CD14-positive monocyte (primary cell): ENCODE measurements around the gene EIF5AL1. TPM values are rescaled to one million over a fixed set of nuclear protein-coding genes. Genes with fewer than 3 reads are reported as not detected.

Experiments used
- DNase-seq, 3 donors: peaks; one replicate each; pipeline ENCODE4 v3.0.0-alpha.2; 2011 to 2022
- H2AFZ ChIP-seq: 2 replicates; pipeline ENCODE4 v1.6.0; 2012; ENCODE audit warnings: mild to moderate bottlenecking, low read depth, low read length, inconsistent platforms; ENCODE audit not compliant: insufficient read depth, poor library complexity, severe bottlenecking
- H3K27ac ChIP-seq, 2 donors: 1 replicate in 1 of 2; 2 replicates in 1 of 2; pipeline ENCODE4 v1.5.1; 2012 to 2013; ENCODE audit warnings: low read length in 2 of 2, control low read depth in 1 of 2, inconsistent platforms in 1 of 2, low read depth in 1 of 2, mild to moderate bottlenecking in 1 of 2
- H3K27me3 ChIP-seq, 2 donors: one replicate each; pipeline versions ENCODE4 v1.6.0 to v1.6.1; 2011 to 2013; ENCODE audit warnings: low read length in 2 of 2; ENCODE audit not compliant: control insufficient read depth in 2 of 2, insufficient read depth in 2 of 2
- H3K36me3 ChIP-seq, 2 donors: replicated peaks in 1 of 2; 1 replicate in 1 of 2; 2 replicates in 1 of 2; pipeline versions ENCODE4 v1.5.1 to v1.6.1; 2012 to 2013; ENCODE audit warnings: low read length in 2 of 2, control low read depth in 1 of 2, inconsistent platforms in 1 of 2, mild to moderate bottlenecking in 1 of 2; ENCODE audit not compliant: insufficient read depth in 2 of 2, control insufficient read depth in 1 of 2
- H3K4me1 ChIP-seq, 2 donors: 1 replicate in 1 of 2; 2 replicates in 1 of 2; pipeline versions ENCODE4 v1.5.1 to v1.6.1; 2012 to 2013; ENCODE audit warnings: low read length in 2 of 2, control low read depth in 1 of 2, inconsistent platforms in 1 of 2, mild to moderate bottlenecking in 1 of 2, moderate library complexity in 1 of 2; ENCODE audit not compliant: insufficient read depth in 2 of 2, control insufficient read depth in 1 of 2
- H3K4me2 ChIP-seq: replicated peaks from 2 replicates; pipeline ENCODE3; 2012; ENCODE audit warnings: low read length, moderate library complexity, mild to moderate bottlenecking; ENCODE audit not compliant: poor library complexity, severe bottlenecking; ENCODE audit errors: extremely low read depth
- H3K4me3 ChIP-seq, 3 experiments: fragments of 200-600 bp in 1 of 3; sonication (generic) in 1 of 3; replicated peaks in 1 of 3; 1 replicate in 2 of 3; 2 replicates in 1 of 3; pipeline ENCODE4 v1.5.1; 2011 to 2013; ENCODE audit warnings: low read length in 3 of 3, mild to moderate bottlenecking in 3 of 3, control low read depth in 2 of 3, low read depth in 2 of 3, inconsistent platforms in 1 of 3, moderate library complexity in 1 of 3
- H3K79me2 ChIP-seq: 2 replicates; pipeline ENCODE4 v1.6.0; 2012; ENCODE audit warnings: mild to moderate bottlenecking, control low read depth, inconsistent platforms, low read length, moderate library complexity; ENCODE audit not compliant: insufficient read depth
- H3K9ac ChIP-seq: 2 replicates; pipeline ENCODE4 v1.6.0; 2017; ENCODE audit warnings: low read length, mild to moderate bottlenecking; ENCODE audit not compliant: insufficient read depth, poor library complexity, severe bottlenecking
- H3K9me3 ChIP-seq, 2 donors: replicated peaks in 1 of 2; 1 replicate in 1 of 2; 2 replicates in 1 of 2; pipeline versions ENCODE4 v1.5.1 to v1.6.1; 2012 to 2013; ENCODE audit warnings: low read length in 2 of 2, control low read depth in 1 of 2; ENCODE audit not compliant: control insufficient read depth in 1 of 2, insufficient read depth in 1 of 2
- H4K20me1 ChIP-seq: 2 replicates; pipeline ENCODE4 v1.6.0; 2012; ENCODE audit warnings: mild to moderate bottlenecking, low read length, control low read depth, moderate library complexity; ENCODE audit not compliant: insufficient read depth
- H3K27ac Mint-ChIP-seq, 7 donors: one replicate each; pipeline ENCODE4 v1.8.0; 2020; ENCODE audit warnings: mild to moderate bottlenecking in 7 of 7, mixed read lengths in 7 of 7, moderate library complexity in 6 of 7, inconsistent platforms in 2 of 7
- H3K27me3 Mint-ChIP-seq, 3 donors: one replicate each; pipeline ENCODE4 v1.8.0; 2021 to 2022; ENCODE audit warnings: low read depth in 3 of 3, mild to moderate bottlenecking in 3 of 3, mixed read lengths in 3 of 3, moderate library complexity in 3 of 3, inconsistent platforms in 1 of 3
- H3K36me3 Mint-ChIP-seq, 2 donors: one replicate each; pipeline ENCODE4 v1.8.0; 2020; ENCODE audit warnings: mixed read lengths in 2 of 2, inconsistent platforms in 1 of 2, mild to moderate bottlenecking in 1 of 2
- H3K4me1 Mint-ChIP-seq: one replicate; pipeline ENCODE4 v1.8.0; 2020; ENCODE audit warnings: mild to moderate bottlenecking, mixed read lengths
- H3K4me3 Mint-ChIP-seq, 2 donors: one replicate each; pipeline ENCODE4 v1.8.0; 2020; ENCODE audit warnings: mild to moderate bottlenecking in 2 of 2, mixed read lengths in 2 of 2, moderate library complexity in 1 of 2
- H3K9me3 Mint-ChIP-seq, 7 donors: one replicate each; pipeline ENCODE4 v1.8.0; 2020 to 2022; ENCODE audit warnings: mixed read lengths in 7 of 7, mild to moderate bottlenecking in 6 of 7, moderate library complexity in 6 of 7, inconsistent platforms in 2 of 7
- CTCF ChIP-seq: fragments of 200-600 bp; IDR thresholded peaks from one replicate; pipeline ENCODE4 v1.8.0; 2022; ENCODE audit warnings: antibody characterized with exemption, mild to moderate bottlenecking
- WGBS: methylation state at CpG from one replicate; pipeline ENCODE4 v1.1.5; 2013; ENCODE audit warnings: missing lambda C conversion rate; ENCODE audit not compliant: insufficient coverage; 5-methylcytosine and 5-hydroxymethylcytosine counted together
- intact Hi-C, 2 donors: fragments of 100-400 bp; cut with micrococcal nuclease; formaldehyde crosslinking; loops; one replicate each; pipeline versions ENCODE4 v1.15.0 to v1.15.1; 2023
- polyA plus RNA-seq, 3 donors: library from polyadenylated mRNA; depleted of rRNA in 1 of 3; unstranded in 2 of 3; stranded (reverse) in 1 of 3; fragments of 300-500 nt in 2 of 3; fragments of >200 nt in 1 of 3; fragmentation: Illumina TruSeq in 2 of 3; gene quantifications; 1 replicate in 2 of 3; 2 replicates in 1 of 3; pipeline ENCODE4 v1.2.3, GENCODE V29; 2012 to 2021

The EIF5AL1 gene
- polyA plus RNA-seq, 3 donors, result 0.16 to 1.7 (median 0.17) TPM

GRCh38 chr10:79559726-79560125, 47.4 kb downstream of the EIF5AL1 start:
- Mint-ChIP-seq H3K36me3 (no peaks in the 10 kb centered on the region), H3K27me3 (peaks cover 5 to 9% (median 8%) of the 10 kb centered on the region in 3 donors), H3K9me3 (no peaks in the 10 kb centered on the region), H3K4me1 (peaks cover 16% of the 10 kb centered on the region), H3K4me3 (no peak overlapping the region), H3K27ac (no peak overlapping the region)
- Histone ChIP-seq H3K4me2 (no peak overlapping the region), H3K79me2 (no peaks in the 10 kb centered on the region), H3K27ac (no peak overlapping the region), H3K4me1 (peaks cover 5 to 6% of the 10 kb centered on the region in 2 donors), H3K36me3 (no peaks in the 10 kb centered on the region), H2AFZ (no peak overlapping the region), H4K20me1 (no peaks in the 10 kb centered on the region), H3K27me3 (no peaks in the 10 kb centered on the region), H3K9me3 (no peaks in the 10 kb centered on the region), H3K4me3 (no peak overlapping the region), H3K9ac (no peak overlapping the region)
- WGBS, result no CpG with 5 or more reads among the region's 2 CpGs
- DNase-seq, result no peak
- no peak for TF ChIP-seq CTCF
- intact Hi-C loops, result no loop called here

GRCh38 chr10:79560160-79560709, 47.9 kb downstream of the EIF5AL1 start, which contains the start of gene SFTPA2:
Gene SFTPA2 (minus strand): TSS chr10:79560407. CDS start chr10:79559483, 924 bp downstream.
- H3K4me1 Mint-ChIP-seq, result peaks cover 16% of the 10 kb centered on the region
- WGBS, result no CpG with 5 or more reads among the region's 1 CpG
- intact Hi-C loops, result no loop called here

More at GRCh38 chr10:79560160-79560709, 47.9 kb downstream of the EIF5AL1 start, which contains the start of gene SFTPA2:
- no peak for TF ChIP-seq CTCF
- Histone ChIP-seq H3K4me2 (no peak within 1 kb of the TSS), H3K36me3 (no peaks in the 10 kb centered on the region), H2AFZ (no peak within 1 kb of the TSS), H3K79me2 (no peaks in the 10 kb centered on the region), H3K4me1 (peaks cover 5 to 6% of the 10 kb centered on the region in 2 donors), H3K4me3 (no peak within 1 kb of the TSS), H3K9me3 (no peaks in the 10 kb centered on the region), H3K27me3 (no peaks in the 10 kb centered on the region), H3K27ac (no peak within 1 kb of the TSS), H4K20me1 (no peaks in the 10 kb centered on the region), H3K9ac (no peak within 1 kb of the TSS)
- DNase-seq, result no peak
- Mint-ChIP-seq H3K9me3 (no peaks in the 10 kb centered on the region), H3K36me3 (no peaks in the 10 kb centered on the region), H3K27me3 (peaks cover 5 to 9% (median 8%) of the 10 kb centered on the region in 3 donors), H3K27ac (no peak within 1 kb of the TSS), H3K4me3 (no peak within 1 kb of the TSS)
